Naive thymus-derived CD4-positive, alpha-beta T cell (primary cell): ENCODE results near the gene LRRC32. TPM values are rescaled to one million over a fixed set of nuclear protein-coding genes. Genes with fewer than 3 reads are reported as not detected.

ENCODE experiments used
- ATAC-seq: fragments of 150-1000 bp; cut with Tn5 transposase; 2 replicates; pipeline ENCODE4 v1.10.0; 2021; ENCODE audit warnings: mild to moderate bottlenecking, moderate library complexity
- CTCF ChIA-PET: fragments of 350-600 bp; sonication (Branson Sonifier 250); formaldehyde crosslinking; loops from one replicate; lab custom pipeline; 2021; ENCODE audit warnings: antibody characterized with exemption; lab: Charles Lee
- POLR2A ChIA-PET: fragments of 350-600 bp; sonication (Branson Sonifier 250); formaldehyde crosslinking; loops from one replicate; lab custom pipeline; 2021; ENCODE audit warnings: antibody characterized with exemption, inconsistent platforms; lab: Charles Lee
- DNase-seq, 9 donors: peaks; one replicate each; pipeline versions ENCODE4 v3.0.0 to v3.0.0-alpha.2; 2020 to 2022; ENCODE audit warnings: mixed read lengths in 1 of 9
- H3K27ac ChIP-seq: one replicate; pipeline ENCODE4 v1.7.0; 2013; ENCODE audit warnings: mild to moderate bottlenecking, low read depth, low read length, moderate library complexity
- H3K27me3 ChIP-seq, 2 donors: one replicate each; pipeline ENCODE4 v1.7.0; 2013; ENCODE audit warnings: low read length in 2 of 2, mild to moderate bottlenecking in 2 of 2, moderate library complexity in 2 of 2; ENCODE audit not compliant: control insufficient read depth in 2 of 2, insufficient read depth in 2 of 2
- H3K36me3 ChIP-seq, 3 experiments: 1 replicate in 2 of 3; 2 replicates in 1 of 3; pipeline ENCODE4 v1.7.0; 2013; ENCODE audit warnings: low read length in 3 of 3, mild to moderate bottlenecking in 3 of 3, moderate library complexity in 1 of 3; ENCODE audit not compliant: insufficient read depth in 3 of 3, control insufficient read depth in 2 of 3
- H3K4me1 ChIP-seq, 2 donors: one replicate each; pipeline ENCODE4 v1.7.0; 2013; ENCODE audit warnings: low read length in 2 of 2, mild to moderate bottlenecking in 2 of 2, moderate library complexity in 1 of 2; ENCODE audit not compliant: control insufficient read depth in 2 of 2, insufficient read depth in 2 of 2
- H3K4me3 ChIP-seq: 2 replicates; pipeline ENCODE4 v1.7.0; 2013; ENCODE audit warnings: mild to moderate bottlenecking, low read length
- H3K9me3 ChIP-seq, 3 experiments: 1 replicate in 2 of 3; 2 replicates in 1 of 3; pipeline ENCODE4 v1.7.0; 2013; ENCODE audit warnings: low read length in 3 of 3; ENCODE audit not compliant: control insufficient read depth in 2 of 3
- H3K27ac Mint-ChIP-seq, 9 donors: one replicate each; pipeline ENCODE4 v1.8.0; 2020 to 2022; ENCODE audit warnings: mixed read lengths in 9 of 9, mild to moderate bottlenecking in 8 of 9, moderate library complexity in 5 of 9, inconsistent platforms in 2 of 9
- H3K27me3 Mint-ChIP-seq, 5 donors: one replicate each; pipeline ENCODE4 v1.8.0; 2021 to 2022; ENCODE audit warnings: mixed read lengths in 5 of 5, mild to moderate bottlenecking in 1 of 5
- H3K36me3 Mint-ChIP-seq, 5 donors: one replicate each; pipeline ENCODE4 v1.8.0; 2020 to 2022; ENCODE audit warnings: mixed read lengths in 5 of 5, mild to moderate bottlenecking in 3 of 5, inconsistent platforms in 1 of 5
- H3K4me1 Mint-ChIP-seq, 7 donors: one replicate each; pipeline ENCODE4 v1.8.0; 2020 to 2022; ENCODE audit warnings: mixed read lengths in 7 of 7, mild to moderate bottlenecking in 3 of 7, inconsistent platforms in 1 of 7
- H3K4me3 Mint-ChIP-seq, 10 donors: one replicate each; pipeline ENCODE4 v1.8.0; 2020 to 2022; ENCODE audit warnings: mild to moderate bottlenecking in 10 of 10, mixed read lengths in 10 of 10, moderate library complexity in 6 of 10, inconsistent platforms in 2 of 10
- H3K9me3 Mint-ChIP-seq, 11 donors: one replicate each; pipeline ENCODE4 v1.8.0; 2020 to 2022; ENCODE audit warnings: mixed read lengths in 11 of 11, mild to moderate bottlenecking in 4 of 11, inconsistent platforms in 1 of 11, moderate library complexity in 1 of 11
- intact Hi-C, 2 donors: fragments of 100-400 bp; cut with micrococcal nuclease; formaldehyde crosslinking; loops; one replicate each; pipeline ENCODE4 v1.15.1; 2023
- polyA plus RNA-seq, 2 donors: library from polyadenylated mRNA; unstranded; fragments of 300-500 nt; fragmentation: Illumina TruSeq; gene quantifications; one replicate each; pipeline ENCODE4 v1.2.3, GENCODE V29; 2021
- total RNA-seq, 6 experiments: library from RNA in 5 of 6; stranded (reverse) in 5 of 6; gene quantifications; 1 replicate in 5 of 6; 2 replicates in 1 of 6; pipeline ENCODE4 v1.2.3 and lab custom pipeline; 2021 to 2026

LRRC32 gene
- total and polyA plus RNA-seq, 7 experiments from 2014 or later = 0.08 to 4.5 (median 0.61) TPM; not detected in 3

- no peak overlapping the region for H3K4me3 ChIP-seq
- H3K27me3 ChIP-seq = no peaks in the 10 kb centered on the region
- ChIA-PET POLR2A (no interaction called here), CTCF (no interaction called here)
- ATAC-seq (no peak), DNase-seq (no peak)
- no peaks in the 10 kb centered on the region for H3K36me3 ChIP-seq
- H3K27me3 Mint-ChIP-seq = peaks cover 0 to 10% (median 0%) of the 10 kb centered on the region in 5 donors
- no peaks in the 10 kb centered on the region for H3K9me3 ChIP-seq
- H3K4me3 Mint-ChIP-seq = no peak overlapping the region
- H3K9me3 Mint-ChIP-seq = no peaks in the 10 kb centered on the region
- no peaks in the 10 kb centered on the region for H3K4me1 ChIP-seq
- peaks cover 0 to 9% (median 0%) of the 10 kb centered on the region in 7 donors for H3K4me1 Mint-ChIP-seq
- intact Hi-C loops = no loop called here
- no peak overlapping the region for H3K27ac Mint-ChIP-seq
- H3K27ac ChIP-seq = no peak overlapping the region
- no peaks in the 10 kb centered on the region for H3K36me3 Mint-ChIP-seq
Measured at GRCh38 chr11:76694664-76695063, 24.1 kb upstream of the LRRC32 start.

DNA sequence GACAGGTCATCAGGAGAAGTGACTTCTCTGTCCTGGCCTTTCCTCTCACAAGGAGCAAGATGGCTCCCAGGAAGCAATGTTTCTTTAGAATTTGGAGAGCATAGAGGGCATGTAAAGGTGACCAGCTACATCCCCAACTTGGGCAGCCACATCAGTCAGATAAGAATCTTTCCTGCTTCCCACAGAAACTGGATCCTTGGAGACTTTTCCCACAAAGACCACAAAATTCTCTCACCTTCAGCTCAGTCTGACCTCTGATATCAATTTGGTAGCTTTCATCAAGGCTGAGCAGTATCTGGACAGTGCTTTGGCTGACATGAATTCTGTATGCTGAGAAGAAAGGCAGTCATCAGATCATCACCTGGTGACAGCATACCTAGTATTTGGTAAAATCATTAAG lies 23.3 kb upstream of the LRRC32 start:
- H3K27me3 Mint-ChIP-seq = peaks cover 0 to 13% (median 0%) of the 10 kb centered on the region in 5 donors
- H3K27ac ChIP-seq = no peak overlapping the region
- no peak overlapping the region for H3K4me3 Mint-ChIP-seq
- POLR2A ChIA-PET = no interaction called here
- intact Hi-C loops = no loop called here
- DNase-seq (no peak), ATAC-seq (no peak)
- no peaks in the 10 kb centered on the region for H3K36me3 ChIP-seq
- peaks cover 0 to 9% (median 0%) of the 10 kb centered on the region in 7 donors for H3K4me1 Mint-ChIP-seq
- no peaks in the 10 kb centered on the region for H3K9me3 ChIP-seq
- no peak overlapping the region for H3K27ac Mint-ChIP-seq
- no peaks in the 10 kb centered on the region for H3K4me1 ChIP-seq
- H3K9me3 Mint-ChIP-seq = no peaks in the 10 kb centered on the region
- no peaks in the 10 kb centered on the region for H3K27me3 ChIP-seq
- no peaks in the 10 kb centered on the region for H3K36me3 Mint-ChIP-seq
- no peak overlapping the region for H3K4me3 ChIP-seq
- CTCF ChIA-PET = no interaction called here

DNA sequence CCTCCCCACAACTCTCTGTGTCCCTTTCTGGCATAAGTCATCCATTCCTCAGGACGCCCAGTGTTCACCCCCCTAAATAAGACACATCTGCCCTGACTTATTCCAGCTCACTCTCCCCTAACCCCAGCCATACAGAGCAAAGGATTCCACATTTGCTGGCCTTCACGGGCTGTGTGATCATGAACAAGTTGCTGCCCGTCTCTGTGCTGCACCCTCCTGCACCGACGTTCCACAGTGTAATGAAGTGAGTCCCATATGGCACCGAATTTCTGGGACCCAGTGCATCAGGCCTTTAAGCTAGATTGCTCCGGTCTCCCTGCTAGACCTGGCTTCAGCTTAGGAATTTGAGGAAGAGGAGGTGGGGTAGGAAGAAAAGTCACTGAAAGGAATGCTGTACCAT lies 22.4 kb upstream of the LRRC32 start:
- H3K4me1 Mint-ChIP-seq = peaks cover 0 to 9% (median 0%) of the 10 kb centered on the region in 7 donors
- no peak for DNase-seq
- H3K27ac Mint-ChIP-seq = no peak overlapping the region
- H3K4me3 ChIP-seq = no peak overlapping the region
- no peaks in the 10 kb centered on the region for H3K9me3 Mint-ChIP-seq
- no peaks in the 10 kb centered on the region for H3K36me3 ChIP-seq
- H3K36me3 Mint-ChIP-seq = no peaks in the 10 kb centered on the region
- no peaks in the 10 kb centered on the region for H3K4me1 ChIP-seq
- H3K27me3 ChIP-seq = no peaks in the 10 kb centered on the region
- H3K27ac ChIP-seq = no peak overlapping the region
- POLR2A ChIA-PET = no interaction called here
- no peaks in the 10 kb centered on the region for H3K9me3 ChIP-seq
- CTCF ChIA-PET = interaction anchor here (0.7 kb wide), 1 partner anchor 55 kb away, joined by 3 read pairs; no protein-coding TSS in a partner anchor
- peak overlapping the region in 1 of 10 donors; percentile 1 for H3K4me3 Mint-ChIP-seq
- ATAC-seq = no peak
- peaks cover 0 to 18% (median 0%) of the 10 kb centered on the region in 5 donors for H3K27me3 Mint-ChIP-seq
- intact Hi-C loops = no loop called here

GRCh38 chr11:76691655-76692054 lies 21.1 kb upstream of the LRRC32 start:
- no peaks in the 10 kb centered on the region for H3K4me1 ChIP-seq
- DNase-seq = no peak
- Mint-ChIP-seq H3K36me3 (no peaks in the 10 kb centered on the region), H3K4me1 (peaks cover 0 to 12% (median 5%) of the 10 kb centered on the region in 7 donors), H3K9me3 (no peaks in the 10 kb centered on the region), H3K4me3 (no peak overlapping the region), H3K27me3 (peaks cover 0 to 18% (median 0%) of the 10 kb centered on the region in 5 donors), H3K27ac (no peak overlapping the region)
- H3K36me3 ChIP-seq = no peaks in the 10 kb centered on the region
- intact Hi-C loops = no loop called here
- no peaks in the 10 kb centered on the region for H3K9me3 ChIP-seq
- ATAC-seq = no peak
- H3K4me3 ChIP-seq = no peak overlapping the region
- POLR2A ChIA-PET = no interaction called here
- no peak overlapping the region for H3K27ac ChIP-seq
- no peaks in the 10 kb centered on the region for H3K27me3 ChIP-seq
- CTCF ChIA-PET = interaction anchor here (0.7 to 1.0 kb wide), 2 partner anchors 8 to 22 kb away, joined by 3 to 4 read pairs; no protein-coding TSS in a partner anchor

GRCh38 chr11:76690736-76691135 lies 20.2 kb upstream of the LRRC32 start:
- Mint-ChIP-seq H3K27ac (no peak overlapping the region), H3K36me3 (no peaks in the 10 kb centered on the region), H3K9me3 (no peaks in the 10 kb centered on the region), H3K4me3 (no peak overlapping the region), H3K4me1 (peaks cover 0 to 18% (median 13%) of the 10 kb centered on the region in 7 donors), H3K27me3 (peaks cover 0 to 18% (median 0%) of the 10 kb centered on the region in 5 donors)
- H3K27ac ChIP-seq = no peak overlapping the region
- DNase-seq (no peak), ATAC-seq (peak; percentile 17)
- H3K27me3 ChIP-seq = no peaks in the 10 kb centered on the region
- no peaks in the 10 kb centered on the region for H3K9me3 ChIP-seq
- intact Hi-C loops = no loop called here
- ChIA-PET CTCF (no interaction called here), POLR2A (no interaction called here)
- H3K4me3 ChIP-seq = no peak overlapping the region
- H3K36me3 ChIP-seq = no peaks in the 10 kb centered on the region
- H3K4me1 ChIP-seq = peaks cover 0 to 5% of the 10 kb centered on the region in 2 donors

DNA sequence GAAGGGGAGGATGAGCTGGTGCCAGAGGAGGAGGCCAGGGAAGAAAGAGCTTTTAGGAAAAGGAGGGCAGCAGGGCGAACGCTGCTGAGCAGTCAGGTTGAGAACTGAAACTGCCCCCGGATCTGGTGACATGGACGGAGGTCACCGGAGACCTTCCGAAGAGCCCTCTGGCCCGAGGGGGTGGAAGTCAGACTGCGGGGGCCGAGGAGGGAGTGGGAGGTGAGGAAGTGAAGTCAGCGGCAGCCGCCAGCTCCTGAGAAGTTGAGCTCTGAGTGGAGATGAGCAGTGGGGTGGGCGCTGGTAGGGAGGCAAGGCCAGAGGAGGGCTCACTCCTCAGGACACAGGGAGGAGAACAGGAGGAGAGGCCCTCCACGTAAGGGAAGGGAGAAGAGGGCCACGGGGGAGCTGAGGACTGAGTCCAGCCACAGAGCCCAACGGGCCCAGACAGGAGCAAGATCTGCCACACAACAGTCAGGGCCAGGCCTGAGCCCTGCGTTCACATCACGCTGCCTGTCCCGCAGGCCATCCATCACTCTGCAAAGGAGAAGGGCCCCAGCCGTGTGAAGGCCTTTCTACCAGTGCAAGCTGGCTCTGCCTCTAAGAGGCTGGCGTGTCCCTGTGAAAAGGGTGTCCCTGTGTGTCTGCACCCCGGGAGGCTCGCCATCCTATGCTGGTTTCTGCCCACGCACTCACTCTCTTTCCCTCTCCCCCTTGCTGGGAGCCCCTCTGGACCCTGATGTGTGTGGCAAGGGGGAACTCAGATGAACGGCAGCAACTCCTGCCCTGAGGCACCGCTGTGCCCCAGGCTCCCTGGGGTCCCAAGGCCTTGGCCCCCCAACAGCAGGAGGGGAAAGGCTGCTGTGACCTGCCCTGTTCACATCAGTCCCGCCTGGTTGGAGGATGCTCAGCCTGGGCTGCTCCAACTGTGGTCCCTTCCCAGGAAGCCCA lies 19.0 kb upstream of the LRRC32 start:
- intact Hi-C loops = no loop called here
- H3K9me3 ChIP-seq = no peaks in the 10 kb centered on the region
- H3K36me3 ChIP-seq = no peaks in the 10 kb centered on the region
- H3K4me3 ChIP-seq = no peak overlapping the region
- H3K36me3 Mint-ChIP-seq = no peaks in the 10 kb centered on the region
- no peak overlapping the region for H3K27ac ChIP-seq
- H3K4me1 Mint-ChIP-seq = peaks cover 0 to 14% (median 13%) of the 10 kb centered on the region in 7 donors
- no peaks in the 10 kb centered on the region for H3K9me3 Mint-ChIP-seq
- peak overlapping the region in 3 of 9 donors; percentile 36 to 67 (median 41) for H3K27ac Mint-ChIP-seq
- H3K4me1 ChIP-seq = peaks cover 0 to 6% of the 10 kb centered on the region in 2 donors
- no peaks in the 10 kb centered on the region for H3K27me3 ChIP-seq
- DNase-seq (no peak), ATAC-seq (no peak)
- peaks cover 0 to 18% (median 0%) of the 10 kb centered on the region in 5 donors for H3K27me3 Mint-ChIP-seq
- POLR2A ChIA-PET = no interaction called here
- CTCF ChIA-PET = no interaction called here
- no peak overlapping the region for H3K4me3 Mint-ChIP-seq
